Measurements from ENCODE around the gene LRRC3.

DNA sequence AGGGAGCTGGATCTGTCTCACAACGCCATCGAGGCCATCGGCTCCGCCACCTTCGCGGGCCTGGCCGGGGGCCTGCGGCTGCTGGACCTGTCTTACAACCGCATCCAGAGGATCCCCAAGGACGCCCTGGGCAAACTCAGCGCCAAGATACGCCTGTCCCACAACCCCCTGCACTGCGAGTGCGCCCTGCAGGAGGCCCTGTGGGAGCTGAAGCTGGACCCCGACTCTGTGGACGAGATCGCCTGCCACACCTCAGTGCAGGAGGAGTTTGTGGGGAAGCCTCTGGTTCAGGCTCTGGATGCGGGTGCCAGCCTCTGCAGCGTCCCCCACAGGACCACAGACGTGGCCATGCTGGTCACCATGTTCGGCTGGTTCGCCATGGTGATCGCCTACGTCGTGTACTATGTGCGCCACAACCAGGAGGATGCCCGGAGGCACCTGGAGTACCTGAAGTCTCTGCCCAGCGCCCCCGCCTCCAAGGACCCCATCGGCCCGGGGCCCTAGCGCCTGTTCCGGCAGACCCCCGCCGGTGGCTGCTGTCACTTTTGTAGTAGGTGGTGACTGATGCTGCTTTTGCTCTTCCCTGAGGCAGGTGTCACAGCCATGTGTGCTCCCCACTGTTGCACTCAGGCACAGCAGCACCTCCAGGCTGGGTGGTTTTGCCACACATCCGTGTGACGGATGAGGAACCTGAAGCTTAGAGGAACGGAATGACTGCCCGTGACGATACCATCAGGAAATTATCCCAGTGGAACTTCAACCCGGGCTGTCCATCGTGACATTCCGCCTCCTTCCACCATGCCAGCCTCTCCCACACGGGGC, 1.8 kb downstream of the LRRC3 start:
- TF ChIP-seq, protein P1, sequence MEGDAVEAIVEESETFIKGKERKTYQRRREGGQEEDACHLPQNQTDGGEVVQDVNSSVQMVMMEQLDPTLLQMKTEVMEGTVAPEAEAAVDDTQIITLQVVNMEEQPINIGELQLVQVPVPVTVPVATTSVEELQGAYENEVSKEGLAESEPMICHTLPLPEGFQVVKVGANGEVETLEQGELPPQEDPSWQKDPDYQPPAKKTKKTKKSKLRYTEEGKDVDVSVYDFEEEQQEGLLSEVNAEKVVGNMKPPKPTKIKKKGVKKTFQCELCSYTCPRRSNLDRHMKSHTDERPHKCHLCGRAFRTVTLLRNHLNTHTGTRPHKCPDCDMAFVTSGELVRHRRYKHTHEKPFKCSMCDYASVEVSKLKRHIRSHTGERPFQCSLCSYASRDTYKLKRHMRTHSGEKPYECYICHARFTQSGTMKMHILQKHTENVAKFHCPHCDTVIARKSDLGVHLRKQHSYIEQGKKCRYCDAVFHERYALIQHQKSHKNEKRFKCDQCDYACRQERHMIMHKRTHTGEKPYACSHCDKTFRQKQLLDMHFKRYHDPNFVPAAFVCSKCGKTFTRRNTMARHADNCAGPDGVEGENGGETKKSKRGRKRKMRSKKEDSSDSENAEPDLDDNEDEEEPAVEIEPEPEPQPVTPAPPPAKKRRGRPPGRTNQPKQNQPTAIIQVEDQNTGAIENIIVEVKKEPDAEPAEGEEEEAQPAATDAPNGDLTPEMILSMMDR (IDR thresholded peaks at IDR 0.05; ENCODE audit: low read length): no peak
- TF ChIP-seq EZH2 (IDR thresholded peaks at IDR 0.05; ENCODE audit: borderline replicate concordance, low read length): no peak
